Measurements from ENCODE around the gene KIF14. TPM values are rescaled to one million over a fixed set of nuclear protein-coding genes. Genes with fewer than 3 reads are reported as not detected.
"Not testable (repeated sequence)": the region's sequence is repeated elsewhere in the genome, so short reads cannot be mapped to it uniquely, and the experiment has no call there.

KIF14 gene
- total and polyA plus RNA-seq, 2 of the 8 experiments (the other 6 are each of a cell fraction or from before 2014, with no cell fraction given), result 2.6 to 23.3 TPM

DNA sequence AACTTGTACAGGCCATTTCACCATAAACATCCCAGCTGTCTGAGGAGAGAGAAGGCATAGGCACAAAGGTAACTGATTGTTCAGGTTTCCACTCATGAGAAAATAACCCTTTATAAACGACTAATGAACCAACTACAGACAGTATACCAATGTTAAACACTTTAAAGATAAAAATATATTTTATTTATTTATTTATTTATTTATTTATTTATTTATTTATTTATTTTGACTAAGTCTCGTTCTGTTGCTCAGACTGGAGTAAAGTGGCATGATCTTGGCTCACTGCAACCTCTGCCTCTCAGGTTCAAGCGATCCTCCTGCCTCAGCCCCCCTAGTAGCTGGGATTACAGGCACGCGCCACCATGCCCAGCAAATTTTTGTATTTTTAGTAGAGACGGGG, 67.8 kb downstream of the KIF14 start:
- H3K23me2 ChIP-seq (ENCODE audit: low read depth, low read length); H3K27me3 ChIP-seq (replicated peaks in 1 of 4; ENCODE audit: control insufficient read depth in 3 of 4, extremely low read depth in 1 of 4, insufficient read depth in 3 of 4, low read length in 3 of 4); H2BK120ac ChIP-seq (replicated peaks; ENCODE audit: low read depth, low read length); FAIRE-seq; H2AK5ac ChIP-seq (ENCODE audit: low read depth, low read length); H3K9ac ChIP-seq (replicated peaks in 1 of 4; ENCODE audit: extremely low read depth in 1 of 4, low read depth in 3 of 4, low read length in 3 of 4); H3K9me3 ChIP-seq (ENCODE audit: insufficient read depth in 2 of 2, low read depth in 1 of 2, low read length in 1 of 2); H2AFZ ChIP-seq (ENCODE audit: low read length); H3K4me1 ChIP-seq (replicated peaks in 1 of 4; ENCODE audit: control insufficient read depth in 3 of 4, insufficient read depth in 4 of 4, low read length in 3 of 4); DNase-seq (ENCODE audit: low read depth in 1 of 2, low spot score in 2 of 2); H2BK12ac ChIP-seq (ENCODE audit: low read depth, low read length); H2BK15ac ChIP-seq (ENCODE audit: low read length); H3K56ac ChIP-seq (replicated peaks; ENCODE audit: insufficient read length, low read depth, low read length); H4K8ac ChIP-seq (ENCODE audit: extremely low read depth, insufficient read depth, low read length); H2BK20ac ChIP-seq (ENCODE audit: low read length); H4K20me1 ChIP-seq (replicated peaks in 1 of 2; ENCODE audit: control insufficient read depth in 1 of 2, insufficient read depth in 2 of 2, low read length in 2 of 2); H2BK5ac ChIP-seq (ENCODE audit: low read depth, low read length); H4K5ac ChIP-seq (ENCODE audit: insufficient read length, low read depth, low read length); H3K79me1 ChIP-seq (ENCODE audit: low read depth, low read length); POLR2A ChIA-PET (ENCODE audit: partially characterized antibody); H3K14ac ChIP-seq (ENCODE audit: insufficient read length); H3K4me2 ChIP-seq (ENCODE audit: insufficient read depth in 1 of 2, low read depth in 2 of 2, low read length in 2 of 2); H4K91ac ChIP-seq (replicated peaks; ENCODE audit: insufficient read length, low read length); H3K27ac ChIP-seq (ENCODE audit: low read depth, low read length); H3K18ac ChIP-seq (ENCODE audit: extremely low read depth, low read length); H3K4ac ChIP-seq (replicated peaks; ENCODE audit: insufficient read length, low read depth, low read length); H3K23ac ChIP-seq (ENCODE audit: insufficient read length); H3K4me3 ChIP-seq (ENCODE audit: extremely low read depth in 1 of 4, insufficient read depth in 2 of 4, low read depth in 3 of 4, low read length in 4 of 4); H3K79me2 ChIP-seq (ENCODE audit: control insufficient read depth in 1 of 2, insufficient read depth in 2 of 2, low read length in 2 of 2): not testable (repeated sequence)
- peaks cover 4 to 16% (median 10%) of the 10 kb centered on the region in 4 experiments; a peak in 7 of 8 replicates for H3K36me3 ChIP-seq (ENCODE audit: control insufficient read depth in 2 of 4, insufficient read depth in 4 of 4, low read length in 3 of 4)
- CTCF ChIA-PET (ENCODE audit: partially characterized antibody), result interaction anchor here (1.2 kb wide), 1 partner anchor 13 kb away, joined by 4 read pairs; no protein-coding TSS in a partner anchor
- 94% methylated on average over 6 of the region's 6 CpGs; no CpG with 5 or more reads in 1 of the 2 experiments for WGBS, 2 experiments (ENCODE audit: extremely low coverage in 1 of 2, insufficient coverage in 1 of 2, insufficient read length in 1 of 2, insufficient replicate concordance in 2 of 2, low coverage in 1 of 2, low lambda C conversion rate in 2 of 2, missing lambda C conversion rate in 1 of 2)

All from H1 (cell line).